GM12873 (cell line): ENCODE measurements around the gene HEATR1.

ENCODE experiments used
- TF ChIP-seq, protein P1 (sequence below): IDR thresholded peaks from 2 replicates; pipeline ENCODE4 v1.5.1; 2012; ENCODE audit warnings: low read depth, mild to moderate bottlenecking, moderate library complexity, low read length, control low read depth; ENCODE audit not compliant: insufficient read depth; ENCODE audit errors: missing control alignments

Gene HEATR1

DNA sequence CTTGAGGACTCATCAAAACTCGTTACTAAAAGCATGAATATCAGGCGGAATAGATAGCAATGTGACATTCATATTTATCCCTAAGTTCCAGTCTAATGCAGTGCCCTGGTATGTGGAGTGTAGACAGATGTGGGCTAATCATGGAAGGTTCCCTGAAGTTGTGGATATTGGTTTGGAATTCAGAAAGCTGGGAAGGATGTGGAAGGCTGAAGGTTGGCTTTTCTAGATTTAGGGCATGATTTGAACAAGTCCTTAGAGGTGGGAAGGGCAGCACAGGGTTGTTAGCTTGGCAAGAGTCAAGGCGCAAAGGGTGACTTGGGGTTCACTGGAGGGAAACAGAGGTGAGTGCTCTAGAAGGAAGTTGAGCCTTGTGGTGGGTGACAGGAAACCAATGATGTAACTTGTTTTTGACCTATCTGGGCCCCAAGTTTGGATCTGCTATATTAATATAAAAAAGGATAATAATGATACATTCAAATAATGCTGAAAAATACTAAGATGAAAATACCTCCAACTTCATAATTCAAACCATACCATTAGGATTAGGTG lies 58.6 kb downstream of the HEATR1 start:
- TF ChIP-seq, protein P1, sequence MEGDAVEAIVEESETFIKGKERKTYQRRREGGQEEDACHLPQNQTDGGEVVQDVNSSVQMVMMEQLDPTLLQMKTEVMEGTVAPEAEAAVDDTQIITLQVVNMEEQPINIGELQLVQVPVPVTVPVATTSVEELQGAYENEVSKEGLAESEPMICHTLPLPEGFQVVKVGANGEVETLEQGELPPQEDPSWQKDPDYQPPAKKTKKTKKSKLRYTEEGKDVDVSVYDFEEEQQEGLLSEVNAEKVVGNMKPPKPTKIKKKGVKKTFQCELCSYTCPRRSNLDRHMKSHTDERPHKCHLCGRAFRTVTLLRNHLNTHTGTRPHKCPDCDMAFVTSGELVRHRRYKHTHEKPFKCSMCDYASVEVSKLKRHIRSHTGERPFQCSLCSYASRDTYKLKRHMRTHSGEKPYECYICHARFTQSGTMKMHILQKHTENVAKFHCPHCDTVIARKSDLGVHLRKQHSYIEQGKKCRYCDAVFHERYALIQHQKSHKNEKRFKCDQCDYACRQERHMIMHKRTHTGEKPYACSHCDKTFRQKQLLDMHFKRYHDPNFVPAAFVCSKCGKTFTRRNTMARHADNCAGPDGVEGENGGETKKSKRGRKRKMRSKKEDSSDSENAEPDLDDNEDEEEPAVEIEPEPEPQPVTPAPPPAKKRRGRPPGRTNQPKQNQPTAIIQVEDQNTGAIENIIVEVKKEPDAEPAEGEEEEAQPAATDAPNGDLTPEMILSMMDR: no peak

DNA sequence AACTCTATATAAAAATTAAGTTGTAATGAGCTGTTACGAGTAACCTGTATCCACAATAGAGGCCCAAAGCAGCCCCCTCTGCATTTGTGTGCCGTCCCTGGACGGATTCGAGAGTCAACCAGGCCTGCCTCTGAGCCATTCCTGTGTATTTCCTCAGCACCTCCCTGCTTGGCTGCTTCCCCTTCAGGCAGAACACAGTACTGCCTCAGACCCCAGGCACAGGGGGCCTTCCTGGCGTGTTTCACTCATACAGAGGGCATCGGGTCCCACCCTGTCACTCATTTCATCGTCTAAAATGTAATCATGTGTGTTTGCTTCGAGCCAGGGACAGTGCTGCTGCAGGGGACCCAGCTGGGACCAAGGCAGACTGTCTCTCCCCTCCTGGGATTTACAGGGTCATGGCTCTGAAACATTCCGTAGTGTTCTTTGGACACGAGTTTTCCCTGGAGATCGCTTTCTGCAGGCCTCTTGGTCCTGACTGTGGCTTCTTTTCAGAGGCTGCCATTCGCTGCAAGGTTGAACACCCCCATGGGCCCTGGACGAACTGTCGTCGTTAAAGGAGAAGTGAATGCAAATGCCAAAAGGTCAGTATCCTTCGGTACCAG lies 61.1 kb downstream of the HEATR1 start:
- TF ChIP-seq, protein P1: peak; percentile 32

DNA sequence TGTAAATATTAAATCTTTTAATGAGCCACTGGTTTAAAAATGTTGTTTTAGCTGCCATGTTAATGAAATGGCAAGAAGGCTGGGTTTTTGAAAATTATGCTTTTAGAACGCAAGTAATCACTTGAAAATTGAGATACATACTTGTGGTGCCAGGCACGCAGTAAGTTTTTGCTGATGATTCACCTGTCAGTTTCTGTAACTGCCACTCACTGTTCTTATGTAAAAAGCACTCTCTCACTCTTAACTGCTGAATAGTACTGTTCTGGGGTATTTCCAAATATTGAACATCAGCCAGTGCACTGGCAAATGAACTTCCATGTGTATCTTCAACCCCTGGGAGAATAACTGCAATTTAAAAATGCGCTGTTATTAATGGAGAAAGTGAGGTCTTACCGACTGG lies 62.6 kb downstream of the HEATR1 start:
- TF ChIP-seq, protein P1: no peak

DNA sequence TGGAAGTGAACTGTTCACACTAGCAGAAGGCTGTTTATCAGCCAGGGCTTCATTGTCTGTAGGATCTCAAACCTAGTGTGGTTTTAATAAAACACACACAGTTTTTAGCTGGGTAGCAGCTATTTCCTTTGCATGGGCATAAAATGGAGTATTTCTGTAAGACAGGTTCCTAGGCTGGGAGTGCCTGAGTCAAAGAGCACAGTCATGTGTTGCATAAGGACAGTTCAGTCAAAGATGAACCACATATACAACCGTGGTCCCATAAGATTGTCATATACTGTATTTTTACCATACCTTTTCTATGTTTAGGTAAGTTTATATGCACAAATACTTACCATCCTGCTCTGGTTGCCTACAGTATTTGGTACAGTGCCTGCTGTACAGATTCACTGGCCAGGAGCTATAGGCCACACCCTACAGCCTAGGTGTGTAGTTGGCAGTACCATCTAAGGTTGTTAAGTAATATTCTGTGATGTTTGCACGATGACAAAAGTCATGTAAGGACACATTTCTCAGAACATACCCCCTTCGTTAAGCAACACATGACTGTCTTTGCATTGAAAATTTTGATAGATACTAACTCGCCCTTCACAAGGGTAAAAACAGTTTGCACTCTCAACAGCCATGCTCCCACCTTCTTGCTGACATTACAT lies 63.4 kb downstream of the HEATR1 start:
- TF ChIP-seq, protein P1: no peak

DNA sequence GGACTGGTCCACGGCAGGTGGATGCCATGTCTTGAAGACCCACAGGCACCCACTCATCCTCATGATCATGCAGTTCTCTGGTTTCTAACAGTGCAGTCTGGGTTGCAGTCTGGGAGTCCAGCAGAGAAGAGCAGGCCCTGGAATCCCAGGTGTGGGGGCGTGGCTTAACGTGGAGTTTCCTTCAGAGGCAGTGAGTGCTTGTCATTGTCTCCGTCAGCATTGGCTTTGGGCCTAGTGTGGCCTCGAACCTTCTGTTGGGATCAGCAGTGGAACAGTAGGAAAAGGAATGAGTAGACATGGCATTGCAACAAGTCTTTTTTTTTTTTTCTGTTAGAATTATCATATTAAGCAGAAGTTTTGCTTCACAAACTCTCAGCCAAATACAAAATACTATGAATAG lies 67.8 kb downstream of the HEATR1 start:
- TF ChIP-seq, protein P1: no peak

DNA sequence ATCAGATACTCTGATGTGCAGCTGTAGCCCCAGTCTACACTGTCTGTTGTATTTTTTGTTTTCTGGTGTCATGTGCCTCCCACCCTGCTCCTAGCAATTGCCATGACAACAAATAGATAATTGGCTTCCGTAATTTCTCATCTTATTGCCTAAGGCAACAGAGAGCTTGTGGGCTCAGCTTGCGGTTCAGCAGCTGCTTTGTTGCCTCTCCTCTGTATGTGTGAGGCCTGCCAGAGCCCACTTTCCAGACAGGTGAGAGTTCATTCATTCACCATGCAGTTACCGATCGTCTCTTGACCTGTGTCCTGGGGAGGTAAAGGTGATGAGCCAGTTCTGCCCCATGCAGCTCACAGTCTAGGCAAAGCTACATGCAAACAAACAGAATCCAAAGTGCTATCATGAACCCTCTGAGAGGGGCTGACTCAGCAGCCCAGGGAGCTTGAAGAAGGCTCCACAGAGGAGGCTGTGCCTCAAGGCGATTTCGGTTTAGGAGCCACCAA lies 68.6 kb downstream of the HEATR1 start:
- TF ChIP-seq, protein P1: no peak

DNA sequence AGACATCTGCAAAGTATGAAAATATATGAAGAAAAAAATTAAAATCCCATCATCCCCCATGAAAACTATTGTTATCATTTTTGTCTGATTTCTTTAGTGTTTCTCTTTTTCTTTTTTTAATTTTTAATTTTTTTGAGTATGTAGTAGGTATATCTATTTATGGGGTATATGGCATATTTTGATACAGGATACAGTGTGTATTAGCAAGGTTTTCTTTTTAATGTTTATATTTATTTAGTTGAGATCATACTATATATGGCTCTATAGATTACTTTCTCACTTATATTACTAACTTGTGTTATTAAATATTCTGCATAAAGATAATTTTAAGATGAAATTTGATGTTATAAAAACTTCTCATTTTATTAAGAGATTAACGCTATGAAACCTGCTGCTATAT lies 69.1 kb downstream of the HEATR1 start:
- TF ChIP-seq, protein P1: no peak
